HCT116 (cell line): ENCODE measurements around the gene TSSK2. TPM values are rescaled to one million over a fixed set of nuclear protein-coding genes. Genes with fewer than 3 reads are reported as not detected.

Experiments used
- ATAC-seq: fragments of 200-7000 bp; cut with Tn5 transposase; 2 replicates; pipeline ENCODE4 v1.9.1; 2020; ENCODE audit warnings: mild to moderate bottlenecking, moderate library complexity
- BruUV-seq: library from RNA; stranded (reverse); fragments of 400-500 nt; replicated peaks from 2 replicates; lab custom pipeline; 2021; lab: Mats Ljungman, UMichigan
- CTCF ChIA-PET: fragments of 300-600 bp; sonication (Branson Sonifier 250); formaldehyde crosslinking; loops from one replicate; lab custom pipeline; 2021; ENCODE audit warnings: antibody characterized with exemption; lab: Charles Lee
- POLR2A ChIA-PET: fragments of 300-600, 350-600 bp; sonication (Branson Sonifier 250); formaldehyde crosslinking; loops from one replicate; lab custom pipeline; 2021; ENCODE audit warnings: antibody characterized with exemption; lab: Charles Lee
- RAD21 ChIA-PET, 2 experiments: fragments of 300-600 bp; sonication (Branson Sonifier 250); formaldehyde crosslinking; loops; one replicate each; lab custom pipeline; 2023; ENCODE audit warnings: low total read pairs in 2 of 2; ENCODE audit not compliant: uncharacterized antibody in 2 of 2, unreplicated experiment in 2 of 2, low non-redundant PET in 1 of 2; lab: Charles Lee
- DNase-seq: peaks from one replicate; pipeline ENCODE4 v3.0.0-alpha.2; 2010; ENCODE audit warnings: low read depth, low spot score
- H2AFZ ChIP-seq: fragments of 200-600 bp; shearing (Covaris generic), sonication (generic); 2 replicates; pipeline ENCODE4 v1.6.1; 2017; ENCODE audit warnings: low read depth, mixed run types, mixed read lengths, antibody characterized with exemption, low read length; ENCODE audit not compliant: poor library complexity, severe bottlenecking
- H3K27ac ChIP-seq: 2 replicates; pipeline ENCODE4 v1.5.1; 2012; ENCODE audit warnings: low read depth, low read length
- H3K27me3 ChIP-seq: fragments of 200-600 bp; sonication (generic); 2 replicates; pipeline ENCODE4 v1.6.1; 2016; ENCODE audit warnings: mixed run types, low read length, mixed read lengths; ENCODE audit not compliant: insufficient read depth
- H3K36me3 ChIP-seq, 2 experiments: fragments of 200-500 bp in 1 of 2; fragments of 200-600 bp in 1 of 2; sonication (Bioruptor generic) in 1 of 2; sonication (generic) in 1 of 2; 2 replicates each; pipeline versions ENCODE4 v1.5.1 to v1.6.1; 2014 to 2016; ENCODE audit warnings: low read length in 2 of 2, inconsistent platforms in 1 of 2, mixed read lengths in 1 of 2, mixed run types in 1 of 2; ENCODE audit not compliant: insufficient read depth in 2 of 2, control insufficient read depth in 1 of 2
- H3K4me1 ChIP-seq, 2 experiments: fragments of 200-600 bp in 1 of 2; sonication (generic) in 1 of 2; 2 replicates each; pipeline versions ENCODE4 v1.5.1 to v1.6.1; 2012 to 2017; ENCODE audit warnings: low read length in 2 of 2, inconsistent platforms in 1 of 2, mild to moderate bottlenecking in 1 of 2, mixed read lengths in 1 of 2, mixed run types in 1 of 2, moderate library complexity in 1 of 2; ENCODE audit not compliant: insufficient read depth in 2 of 2, control insufficient read depth in 1 of 2
- H3K4me2 ChIP-seq: fragments of 200-600 bp; sonication (generic); 2 replicates; pipeline ENCODE4 v1.6.1; 2017; ENCODE audit warnings: mixed run types, low read length, mixed read lengths
- H3K4me3 ChIP-seq, 2 experiments: fragments of 200-600 bp in 1 of 2; sonication (generic) in 1 of 2; replicated peaks in 1 of 2; 2 replicates each; pipeline ENCODE4 v1.5.1; 2011 to 2016; ENCODE audit warnings: low read length in 2 of 2, control low read depth in 1 of 2, low read depth in 1 of 2, mild to moderate bottlenecking in 1 of 2, mixed read lengths in 1 of 2, mixed run types in 1 of 2
- H3K79me2 ChIP-seq: fragments of 200-600 bp; sonication (generic); 2 replicates; pipeline ENCODE4 v1.6.1; 2017; ENCODE audit warnings: mild to moderate bottlenecking, mixed run types, low read length, moderate library complexity, mixed read lengths; ENCODE audit not compliant: insufficient read depth
- H3K9ac ChIP-seq: fragments of 200-600 bp; sonication (generic); 2 replicates; pipeline ENCODE4 v1.6.1; 2016; ENCODE audit warnings: low read length, mixed read lengths
- H3K9me2 ChIP-seq: fragments of 200-600 bp; sonication (generic), shearing (Covaris generic); 2 replicates; pipeline ENCODE4 v1.6.1; 2017; ENCODE audit warnings: mixed run types, mild to moderate bottlenecking, moderate library complexity; ENCODE audit not compliant: insufficient read depth
- H3K9me3 ChIP-seq, 2 experiments: fragments of 200-500 bp in 1 of 2; fragments of 200-600 bp in 1 of 2; sonication (Bioruptor generic) in 1 of 2; sonication (generic) in 1 of 2; 2 replicates each; pipeline ENCODE4 v1.6.1; 2014 to 2017; ENCODE audit warnings: low read length in 2 of 2, mixed read lengths in 2 of 2, inconsistent platforms in 1 of 2, low read depth in 1 of 2, mild to moderate bottlenecking in 1 of 2, mixed run types in 1 of 2, moderate library complexity in 1 of 2; ENCODE audit not compliant: control insufficient read depth in 1 of 2, insufficient read depth in 1 of 2
- H4K20me1 ChIP-seq: fragments of 200-600 bp; sonication (generic), shearing (Covaris generic); 2 replicates; pipeline ENCODE4 v1.6.1; 2017; ENCODE audit warnings: mixed run types, mild to moderate bottlenecking, moderate library complexity; ENCODE audit not compliant: insufficient read depth
- CBX3 ChIP-seq: IDR thresholded peaks from 2 replicates; pipeline ENCODE4 v1.6.1; 2012; ENCODE audit warnings: low read depth
- CEBPB ChIP-seq: IDR thresholded peaks from 2 replicates; pipeline ENCODE4 v1.6.1; 2012; ENCODE audit warnings: low read depth
- ELF1 ChIP-seq: IDR thresholded peaks from 2 replicates; pipeline ENCODE4 v1.6.1; 2012; ENCODE audit warnings: low read depth, borderline replicate concordance
- POLR2A ChIP-seq: IDR thresholded peaks from 2 replicates; pipeline ENCODE4 v1.7.0; 2011; ENCODE audit warnings: borderline replicate concordance; ENCODE audit not compliant: insufficient read depth, insufficient read length; ENCODE audit errors: extremely low read depth
- SIN3A ChIP-seq: IDR thresholded peaks from 2 replicates; pipeline ENCODE4 v1.6.1; 2012; ENCODE audit warnings: low read depth
- SRF ChIP-seq: IDR thresholded peaks from 2 replicates; pipeline ENCODE4 v1.6.1; 2012; ENCODE audit warnings: low read depth
- YY1 ChIP-seq: IDR thresholded peaks from 2 replicates; pipeline ENCODE4 v1.6.1; 2011; ENCODE audit warnings: low read length, low read depth, moderate library complexity, mild to moderate bottlenecking; ENCODE audit not compliant: insufficient replicate concordance; ENCODE audit errors: extremely low read depth
- ZFX ChIP-seq: fragments of 450-650 bp; IDR thresholded peaks from 2 replicates; pipeline ENCODE4 v1.6.1; 2017
- intact Hi-C: fragments of 100-400 bp; cut with micrococcal nuclease; formaldehyde crosslinking; loops from 2 replicates; pipeline ENCODE4 v1.10.0; 2022
- total RNA-seq: library from RNA; stranded (reverse); gene quantifications from one replicate; pipeline ENCODE4 v1.2.1, GENCODE V29; 2021; ENCODE audit not compliant: unreplicated experiment

The TSSK2 gene
- total RNA-seq, 1 experiment from 2014 or later: not detected

- CTCF ChIA-PET: interaction anchor here (1.0 to 1.5 kb wide), 2 partner anchors 30 to 455 kb away, joined by 3 to 4 read pairs; partner anchors contain the start of gene ESS2
- BruUV-seq: no TSS peak
- POLR2A ChIA-PET: interaction anchor here (0.6 kb wide), 1 partner anchor 40 kb away, joined by 3 read pairs; no protein-coding TSS in a partner anchor
- TF ChIP-seq SRF: no peak
- TF ChIP-seq CEBPB: no peak
- TF ChIP-seq YY1: no peak
- TF ChIP-seq SIN3A: no peak
- TF ChIP-seq ELF1: no peak
- Histone ChIP-seq H3K4me1 (peaks cover 11 to 70% of the 10 kb centered on the region in 2 experiments), H3K9ac (no peak overlapping the region; the same call in 1 of the 2 replicates), H3K9me3 (no peaks in the 10 kb centered on the region), H3K4me2 (peak overlapping the region; percentile 99), H3K27ac (peak overlapping the region; percentile 88), H2AFZ (no peak overlapping the region), H3K36me3 (no peaks in the 10 kb centered on the region), H4K20me1 (no peaks in the 10 kb centered on the region), H3K79me2 (peaks cover 62% of the 10 kb centered on the region), H3K4me3 (no peak overlapping the region), H3K9me2 (no peaks in the 10 kb centered on the region), H3K27me3 (no peaks in the 10 kb centered on the region)
- RAD21 ChIA-PET: no interaction called here
- ATAC-seq (no peak), DNase-seq (no peak)
- intact Hi-C loops: no loop called here
Measured at GRCh38 chr22:19174106-19175025, 43.3 kb downstream of the TSSK2 start.

GRCh38 chr22:19175026-19175601 is 44.0 kb downstream of the TSSK2 start:
- no peak for DNase-seq
- H3K9ac ChIP-seq: no peak overlapping the region
- CTCF ChIA-PET: interaction anchor here (1.5 kb wide), 1 partner anchor 31 kb away, joined by 4 read pairs; the partner anchor contains the start of gene ESS2
- no peak for ATAC-seq
- H3K27me3 ChIP-seq: no peaks in the 10 kb centered on the region
- H3K4me3 ChIP-seq: no peak overlapping the region
- no peaks in the 10 kb centered on the region for H3K9me3 ChIP-seq
- no TSS peak for BruUV-seq
- POLR2A ChIA-PET: interaction anchor here (0.6 kb wide), 1 partner anchor 39 kb away, joined by 3 read pairs; no protein-coding TSS in a partner anchor
- TF ChIP-seq CBX3 (no peak), POLR2A (peak; percentile 18), ZFX (no peak)
- H3K27ac ChIP-seq: peak overlapping the region; percentile 88
- H4K20me1 ChIP-seq: no peaks in the 10 kb centered on the region
- RAD21 ChIA-PET: no interaction called here
- intact Hi-C loops: no loop called here
- no peaks in the 10 kb centered on the region for H3K36me3 ChIP-seq
- H3K79me2 ChIP-seq: peaks cover 62% of the 10 kb centered on the region
- H3K9me2 ChIP-seq: no peaks in the 10 kb centered on the region
- H2AFZ ChIP-seq: no peak overlapping the region
- H3K4me1 ChIP-seq: peaks cover 11 to 73% of the 10 kb centered on the region in 2 experiments
- H3K4me2 ChIP-seq: peak overlapping the region; percentile 99
